C4-2B (cell line): ENCODE data around the gene XYLT1.

ENCODE experiments used
- CTCF ChIP-seq: fragments of 450-650 bp; conservative IDR thresholded peaks from 2 replicates; pipeline ENCODE4 v1.5.1; 2017; ENCODE audit warnings: mild to moderate bottlenecking
- ZFX ChIP-seq: fragments of 450-650 bp; IDR thresholded peaks from 2 replicates; pipeline ENCODE4 v1.6.1; 2017

GRCh38 chr16:17160920-17161431, 309.8 kb downstream of the XYLT1 start:
- TF ChIP-seq CTCF (no peak), ZFX (no peak)
